ENCODE data around the gene STK16.
"Not testable (repeated sequence)": the region's sequence is repeated elsewhere in the genome, so short reads cannot be mapped to it uniquely, and the experiment has no call there.

Gene STK16

GRCh38 chr2:219272356-219272755, 27.1 kb downstream of the STK16 start:
- DNase-seq = no peak

- DNase-seq = no peak
Observed at GRCh38 chr2:219272995-219273394, 27.7 kb downstream of the STK16 start.

- peak; percentile 58 to 66 for DNase-seq
Observed at GRCh38 chr2:219273937-219274336, 28.7 kb downstream of the STK16 start.

- peak; percentile 33 to 80 for DNase-seq
Observed at GRCh38 chr2:219274361-219274921, 29.2 kb downstream of the STK16 start.

GRCh38 chr2:219277703-219278654, 32.7 kb downstream of the STK16 start:
- DNase-seq = peak; percentile 11 to 69

GRCh38 chr2:219278655-219279150, 33.4 kb downstream of the STK16 start:
- DNase-seq = no peak

DNA sequence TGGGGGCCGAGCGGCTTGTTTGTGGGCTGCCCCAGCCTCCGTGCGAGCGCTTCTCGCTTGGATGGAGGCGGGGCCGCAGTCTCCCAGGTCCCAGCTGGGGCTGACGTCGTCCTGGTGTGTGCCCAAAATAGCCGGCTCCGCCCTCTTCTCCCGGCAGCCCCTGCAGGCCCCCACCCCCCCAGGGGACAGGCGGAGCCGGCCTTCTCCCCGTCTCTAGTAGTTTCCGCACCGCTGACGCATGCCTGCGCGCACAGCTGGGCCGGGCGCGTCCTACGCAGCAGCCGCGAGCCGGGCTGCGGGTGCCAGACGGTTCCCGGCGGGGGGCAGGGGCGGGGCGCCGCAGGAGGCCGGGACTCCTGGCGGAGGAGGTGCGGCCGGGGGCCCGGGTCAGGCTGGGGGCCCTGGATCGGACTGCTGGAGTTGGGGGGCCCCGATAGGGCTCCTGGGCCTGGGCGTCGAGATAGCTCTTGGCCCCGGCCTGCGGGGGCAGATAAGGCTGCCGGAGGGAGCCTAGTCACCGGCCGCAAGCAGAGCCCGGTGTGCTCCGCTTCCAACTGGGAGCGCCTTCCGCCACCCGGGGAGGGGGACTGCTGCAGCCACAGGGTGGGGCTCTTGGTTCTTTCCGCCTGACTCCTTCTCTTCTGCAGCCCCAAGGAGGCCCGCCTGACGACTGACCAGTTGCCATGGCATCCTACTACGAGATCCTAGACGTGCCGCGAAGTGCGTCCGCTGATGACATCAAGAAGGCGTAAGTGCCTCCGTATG, 34.1 kb downstream of the STK16 start, which contains the start of gene DNAJB2:
Gene DNAJB2 (plus strand): TSS at position 216 of the 765 bp plus-strand sequence. CDS start 468 bp downstream, at position 684.
- peak; percentile 86 to 94 for DNase-seq

DNA sequence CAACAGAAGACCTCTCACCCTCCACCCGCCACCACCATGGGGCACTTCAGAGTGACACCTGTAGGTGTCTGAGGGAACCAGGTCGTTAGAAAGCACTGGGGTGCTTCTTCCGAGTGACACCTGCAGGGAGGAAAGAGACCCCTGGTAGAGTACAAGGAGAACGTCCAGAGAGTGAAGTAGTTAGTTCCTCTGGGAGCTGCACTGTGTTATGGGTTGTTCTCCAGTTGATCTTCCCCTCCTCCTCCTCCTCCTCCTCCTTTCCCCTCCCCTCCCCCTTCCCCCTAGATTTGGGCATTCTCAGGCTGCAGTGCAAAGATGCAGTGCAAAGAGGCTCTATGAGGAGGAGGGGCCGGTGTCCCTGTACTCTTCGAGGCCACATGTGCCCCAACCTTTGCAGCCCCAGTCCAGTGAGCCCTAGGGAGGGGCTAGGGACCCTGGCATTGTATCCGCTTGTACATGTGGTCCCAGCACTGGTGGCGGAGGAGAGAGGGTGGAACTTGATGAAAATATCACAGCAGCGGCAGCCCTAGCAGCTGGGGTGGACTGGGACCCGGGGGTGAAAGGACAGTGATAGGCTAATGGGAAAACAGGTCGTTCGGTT, 34.7 kb downstream of the STK16 start:
- DNase-seq = no peak

DNA sequence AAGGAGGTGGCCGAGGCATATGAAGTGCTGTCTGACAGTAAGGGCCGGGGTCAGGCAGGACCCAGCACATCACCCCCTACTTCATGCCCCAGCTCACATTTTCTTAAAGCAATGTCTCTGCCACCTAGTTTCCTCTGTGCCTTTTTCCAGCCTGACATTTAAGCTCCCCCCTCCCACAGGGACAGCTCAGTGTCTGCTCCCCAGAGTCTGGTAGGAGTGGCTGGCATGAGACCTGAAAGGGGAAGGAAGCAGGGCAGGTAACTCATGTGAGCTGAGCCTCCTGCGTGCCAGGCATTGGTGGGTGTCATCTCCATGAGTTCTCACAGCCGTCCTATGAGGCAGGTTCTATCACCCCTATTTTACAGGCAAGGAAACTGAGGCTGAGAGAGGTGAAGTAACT, 35.4 kb downstream of the STK16 start:
- no peak for DNase-seq

DNA sequence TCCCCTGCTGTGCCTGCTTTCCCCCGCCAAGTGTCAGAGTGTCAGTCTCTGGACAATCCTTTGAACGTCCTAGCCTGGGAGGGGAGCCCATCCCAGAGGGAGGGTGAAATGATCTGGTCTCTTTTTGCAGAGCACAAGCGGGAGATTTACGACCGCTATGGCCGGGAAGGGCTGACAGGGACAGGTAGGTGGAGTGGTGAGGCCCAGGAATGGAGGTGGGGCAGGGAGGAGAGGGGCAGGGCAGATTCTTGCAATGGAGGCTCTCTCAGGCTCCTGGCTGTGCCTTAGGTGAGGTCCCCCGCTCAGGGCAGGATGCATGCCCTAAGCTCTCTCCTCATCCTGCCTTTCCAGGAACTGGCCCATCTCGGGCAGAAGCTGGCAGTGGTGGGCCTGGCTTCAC, 36.3 kb downstream of the STK16 start:
- no peak for DNase-seq

GRCh38 chr2:219282375-219282774, 37.1 kb downstream of the STK16 start:
- no peak for DNase-seq

- no peak for DNase-seq
Observed at GRCh38 chr2:219282943-219283581, 37.8 kb downstream of the STK16 start.

DNA sequence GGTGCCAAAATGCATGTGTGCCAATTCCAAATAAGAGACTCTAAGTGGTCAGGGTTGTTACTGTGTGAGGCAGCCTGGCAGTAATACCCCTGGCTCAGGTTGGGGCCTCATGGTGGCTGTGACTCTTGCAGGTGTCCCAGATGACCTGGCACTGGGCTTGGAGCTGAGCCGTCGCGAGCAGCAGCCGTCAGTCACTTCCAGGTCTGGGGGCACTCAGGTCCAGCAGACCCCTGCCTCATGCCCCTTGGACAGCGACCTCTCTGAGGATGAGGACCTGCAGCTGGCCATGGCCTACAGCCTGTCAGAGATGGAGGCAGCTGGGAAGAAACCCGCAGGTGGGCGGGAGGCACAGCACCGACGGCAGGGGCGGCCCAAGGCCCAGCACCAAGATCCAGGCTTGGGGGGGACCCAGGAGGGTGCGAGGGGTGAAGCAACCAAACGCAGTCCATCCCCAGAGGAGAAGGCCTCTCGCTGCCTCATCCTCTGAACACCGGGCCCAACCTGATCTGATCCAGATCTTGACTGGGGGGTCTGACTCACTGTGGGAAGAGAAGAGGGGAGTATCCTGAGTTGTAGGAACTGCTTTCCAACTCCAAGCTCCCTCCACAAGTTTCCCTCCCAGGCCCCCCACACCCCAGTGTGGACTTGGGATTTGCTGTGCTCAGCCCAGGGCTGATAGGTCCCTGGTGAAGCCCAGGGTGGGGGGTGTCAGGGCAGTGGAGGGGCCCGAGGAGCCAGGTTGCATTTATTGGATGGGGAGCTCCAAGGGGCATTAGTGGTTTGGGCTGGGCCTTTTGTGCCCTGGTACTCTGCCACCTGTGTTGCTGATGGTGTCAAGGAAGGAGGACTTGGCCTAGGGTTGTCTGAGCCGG, 39.5 kb downstream of the STK16 start:
- DNase-seq = no peak

DNA sequence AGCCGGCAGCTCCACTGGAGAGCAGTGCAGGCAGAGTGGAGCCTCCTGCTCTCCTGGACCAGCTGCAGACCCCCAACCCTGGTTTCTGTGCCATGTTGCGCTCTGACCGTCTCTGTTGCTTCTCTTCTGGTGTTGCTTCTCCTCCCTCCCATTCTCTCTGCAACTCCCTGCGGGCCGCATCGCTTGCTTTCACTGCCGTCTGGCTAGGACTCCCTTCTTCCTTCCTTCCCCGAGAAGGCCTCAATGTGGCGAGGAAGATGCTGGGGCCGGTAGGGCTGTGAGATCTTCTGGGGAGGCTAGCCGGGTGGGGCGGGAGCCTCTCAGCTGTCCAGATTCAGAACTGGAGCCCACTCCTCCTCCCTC, 40.1 kb downstream of the STK16 start:
- no peak for DNase-seq

- no peak for DNase-seq
Observed at GRCh38 chr2:219285894-219286425, 40.7 kb downstream of the STK16 start.

GRCh38 chr2:219286436-219287115, 41.3 kb downstream of the STK16 start:
- DNase-seq = no peak

DNA sequence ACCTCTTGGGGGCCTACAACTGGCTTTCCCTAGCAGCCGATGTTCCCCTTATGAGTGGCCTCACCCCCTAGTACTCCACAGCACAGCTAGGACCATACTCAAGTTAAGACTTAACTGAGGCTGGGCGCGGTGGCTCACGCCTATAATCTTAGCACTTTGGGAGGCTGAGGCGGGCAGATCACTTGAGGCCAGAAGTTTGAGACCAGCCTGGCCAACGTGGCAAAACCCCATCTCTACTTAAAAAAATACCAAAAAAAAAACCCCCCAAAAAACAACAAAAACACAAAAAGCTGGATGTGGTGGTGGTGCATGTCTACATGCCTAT, 41.8 kb downstream of the STK16 start:
- not testable (repeated sequence) for DNase-seq

DNA sequence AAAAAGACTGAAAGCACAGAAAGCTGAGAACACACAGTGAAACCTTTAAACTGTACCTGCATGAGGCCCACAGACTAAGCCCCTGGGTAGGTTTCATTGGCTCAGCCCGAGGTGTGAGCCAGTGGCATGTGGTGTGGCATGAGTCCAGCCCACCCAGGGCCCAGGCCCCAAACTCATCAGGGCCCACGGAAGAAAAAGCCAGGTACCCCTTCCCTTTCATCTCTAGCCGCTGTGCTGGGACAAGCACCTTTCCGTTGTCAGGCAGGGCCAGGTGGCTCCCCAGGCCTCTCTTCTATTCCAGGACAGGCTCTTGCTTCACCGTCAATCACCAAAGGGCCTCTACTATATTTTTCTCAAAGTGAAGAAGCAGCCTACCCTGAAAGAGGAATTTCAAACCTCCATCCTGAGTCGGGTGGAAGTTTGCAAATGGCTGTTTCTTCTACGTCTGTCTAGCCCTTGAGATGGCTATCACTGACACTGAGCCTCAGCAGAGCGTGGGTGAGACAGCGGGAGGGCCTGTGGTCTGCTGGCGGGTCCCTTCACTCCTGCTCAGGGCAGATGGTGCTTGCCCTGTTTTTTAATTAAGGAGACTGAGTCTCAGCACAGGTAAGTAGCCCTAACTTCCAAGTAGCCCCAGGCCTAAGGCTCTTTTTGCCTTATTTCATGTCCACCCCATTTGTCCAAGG, 42.4 kb downstream of the STK16 start:
- DNase-seq = no peak

GRCh38 chr2:219289195-219289536, 43.9 kb downstream of the STK16 start:
- no peak for DNase-seq

All from SW 1271 (cell line).